A673 (cell line): Measurements from ENCODE around the gene ALKBH3. TPM values are rescaled to one million over a fixed set of nuclear protein-coding genes. Genes with fewer than 3 reads are reported as not detected.

ENCODE experiments used
- BruUV-seq: library from RNA; stranded (reverse); fragments of 400-500 nt; replicated peaks from 2 replicates; lab custom pipeline; 2021; lab: Mats Ljungman, UMichigan
- CTCF ChIA-PET: fragments of 300-600 bp; sonication (Branson Sonifier 250); formaldehyde crosslinking; loops from one replicate; lab custom pipeline; 2022; ENCODE audit warnings: antibody characterized with exemption; lab: Charles Lee
- POLR2A ChIA-PET: fragments of 300-600 bp; sonication (Branson Sonifier 250); formaldehyde crosslinking; loops from one replicate; lab custom pipeline; 2022; ENCODE audit warnings: antibody characterized with exemption; ENCODE audit not compliant: low non-redundant PET; lab: Charles Lee
- DNase-seq: peaks from one replicate; pipeline ENCODE4 v3.0.0-alpha.2; 2015; ENCODE audit warnings: low spot score
- H3K27ac ChIP-seq: fragments of 200-600 bp; sonication (generic); 2 replicates; pipeline ENCODE4 v1.5.1; 2016; ENCODE audit warnings: mixed run types, low read depth, mild to moderate bottlenecking, mixed read lengths, antibody characterized with exemption, low read length; ENCODE audit not compliant: poor library complexity, severe bottlenecking
- H3K27me3 ChIP-seq: fragments of 200-600 bp; sonication (generic); replicated peaks from 2 replicates; pipeline ENCODE4 v1.6.1; 2017; ENCODE audit warnings: mixed run types, low read depth, mild to moderate bottlenecking, mixed read lengths, antibody characterized with exemption, low read length; ENCODE audit not compliant: insufficient read depth, poor library complexity
- H3K36me3 ChIP-seq: fragments of 200-600 bp; sonication (generic); 2 replicates; pipeline ENCODE4 v1.6.1; 2016; ENCODE audit warnings: mixed run types, mild to moderate bottlenecking, mixed read lengths, antibody characterized with exemption, low read length; ENCODE audit not compliant: insufficient read depth, poor library complexity, severe bottlenecking
- H3K4me1 ChIP-seq: fragments of 200-600 bp; sonication (generic); 2 replicates; pipeline ENCODE4 v1.6.1; 2017; ENCODE audit warnings: mixed run types, mild to moderate bottlenecking, mixed read lengths, antibody characterized with exemption, low read length; ENCODE audit not compliant: insufficient read depth, poor library complexity, severe bottlenecking
- H3K4me3 ChIP-seq: fragments of 200-600 bp; sonication (generic); 2 replicates; pipeline ENCODE4 v1.5.1; 2016; ENCODE audit warnings: low read depth, mixed run types, mild to moderate bottlenecking, mixed read lengths, low read length; ENCODE audit not compliant: poor library complexity, severe bottlenecking
- H3K9me3 ChIP-seq: fragments of 200-600 bp; sonication (generic); 2 replicates; pipeline ENCODE4 v1.6.1; 2016; ENCODE audit warnings: mixed run types, low read depth, mild to moderate bottlenecking, mixed read lengths, antibody characterized with exemption, low read length; ENCODE audit not compliant: poor library complexity, severe bottlenecking
- CTCF ChIP-seq: fragments of 300-800, 200-600 bp; sonication (generic); conservative IDR thresholded peaks from 2 replicates; pipeline ENCODE4 v1.5.1; 2017; ENCODE audit warnings: low read depth, mild to moderate bottlenecking, antibody characterized with exemption, low read length, moderate library complexity, mixed read lengths
- EZH2 ChIP-seq: fragments of 200-600 bp; sonication (generic); IDR thresholded peaks from 2 replicates; pipeline ENCODE4 v1.6.1; 2017; ENCODE audit warnings: borderline replicate concordance, low read depth, mild to moderate bottlenecking, mixed read lengths, antibody characterized with exemption, low read length; ENCODE audit not compliant: poor library complexity, severe bottlenecking
- intact Hi-C: fragments of 100-400 bp; cut with micrococcal nuclease; formaldehyde crosslinking; loops from one replicate; pipeline ENCODE4 v1.10.0; 2022; ENCODE audit not compliant: unreplicated experiment
- total RNA-seq: library from RNA; stranded (reverse); gene quantifications from 2 replicates; pipeline ENCODE4 v1.2.3, GENCODE V29; 2021

The ALKBH3 gene
- total RNA-seq, 1 experiment from 2014 or later = 96.6 TPM

GRCh38 chr11:43908683-43909082, 28.1 kb downstream of the ALKBH3 start:
- Histone ChIP-seq H3K9me3 (no peaks in the 10 kb centered on the region), H3K4me3 (no peak overlapping the region), H3K27ac (no peak overlapping the region), H3K4me1 (no peaks in the 10 kb centered on the region), H3K36me3 (peaks cover 19% of the 10 kb centered on the region), H3K27me3 (no peaks in the 10 kb centered on the region)
- DNase-seq = no peak
- POLR2A ChIA-PET = no interaction called here
- CTCF ChIA-PET = no interaction called here
- TF ChIP-seq CTCF (no peak), EZH2 (no peak)
- intact Hi-C loops = no loop called here
- no TSS peak for BruUV-seq

- POLR2A ChIA-PET = interaction anchor here (0.6 kb wide), 1 partner anchor 10 kb away, joined by 3 read pairs; no protein-coding TSS in a partner anchor
- intact Hi-C loops = no loop called here
- Histone ChIP-seq H3K4me3 (no peak overlapping the region), H3K9me3 (no peaks in the 10 kb centered on the region), H3K27me3 (no peaks in the 10 kb centered on the region), H3K27ac (no peak overlapping the region), H3K4me1 (no peaks in the 10 kb centered on the region), H3K36me3 (peaks cover 24% of the 10 kb centered on the region)
- CTCF ChIA-PET = no interaction called here
- no TSS peak for BruUV-seq
- no peak for TF ChIP-seq EZH2
- no peak for TF ChIP-seq CTCF
- DNase-seq = no peak
These were observed 33.3 kb downstream of the ALKBH3 start for GRCh38 chr11:43913829-43914380.

DNA sequence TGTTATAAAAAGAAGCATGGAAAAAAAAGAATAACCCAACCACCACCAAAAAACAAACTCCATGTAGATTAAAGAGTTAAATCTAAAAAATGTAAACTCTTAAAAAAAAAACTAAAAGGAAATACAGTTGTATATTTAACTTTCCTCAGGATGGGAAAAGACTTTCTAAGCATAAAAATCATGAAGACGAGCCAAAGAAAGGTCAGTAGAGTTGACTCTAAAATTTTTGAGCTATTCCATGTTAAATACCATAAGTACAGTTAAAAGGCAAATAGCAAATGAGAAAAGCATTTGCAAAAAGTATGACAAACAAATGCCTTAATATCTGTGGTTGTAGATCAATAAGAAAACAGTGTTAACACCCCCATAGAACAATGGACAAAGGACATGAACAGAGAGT, 33.8 kb downstream of the ALKBH3 start:
- Histone ChIP-seq H3K4me3 (no peak overlapping the region), H3K4me1 (no peaks in the 10 kb centered on the region), H3K36me3 (peaks cover 29% of the 10 kb centered on the region), H3K27ac (no peak overlapping the region), H3K27me3 (no peaks in the 10 kb centered on the region), H3K9me3 (no peaks in the 10 kb centered on the region)
- DNase-seq = no peak
- CTCF ChIA-PET = no interaction called here
- POLR2A ChIA-PET = interaction anchor here (0.6 kb wide), 1 partner anchor 11 kb away, joined by 3 read pairs; no protein-coding TSS in a partner anchor
- BruUV-seq = no TSS peak
- no peak for TF ChIP-seq EZH2
- TF ChIP-seq CTCF = no peak
- intact Hi-C loops = no loop called here
